Natural killer cell treated with Interleukin-12 subunit alpha and Interleukin-12 subunit beta and Interleukin-15 and Interleukin-18, amount 100 ng/mL, for 72 hours (primary cell): ENCODE measurements around the gene C19orf38. TPM values are rescaled to one million over a fixed set of nuclear protein-coding genes. Genes with fewer than 3 reads are reported as not detected.

ENCODE experiments used
- ATAC-seq, 2 donors: fragments of 150-1000 bp; cut with Tn5 transposase in 1 of 2; sonication (Bioruptor Pico), chemical (Tn5 transposase) in 1 of 2; 2 replicates each; pipeline ENCODE4 v1.10.0; 2021
- DNase-seq: peaks from one replicate; pipeline ENCODE4 v3.0.0; 2022; ENCODE audit warnings: low spot score
- H3K27ac Mint-ChIP-seq, 2 donors: 1 replicate in 1 of 2; 2 replicates in 1 of 2; pipeline ENCODE4 v1.8.0; 2022; ENCODE audit warnings: mixed read lengths in 2 of 2, mild to moderate bottlenecking in 1 of 2, moderate library complexity in 1 of 2
- H3K27me3 Mint-ChIP-seq, 2 donors: 1 replicate in 1 of 2; 2 replicates in 1 of 2; pipeline ENCODE4 v1.8.0; 2022; ENCODE audit warnings: mixed read lengths in 2 of 2
- H3K36me3 Mint-ChIP-seq: one replicate; pipeline ENCODE4 v1.8.0; 2022; ENCODE audit warnings: mixed read lengths
- H3K4me1 Mint-ChIP-seq, 2 donors: 1 replicate in 1 of 2; 2 replicates in 1 of 2; pipeline ENCODE4 v1.8.0; 2022; ENCODE audit warnings: low read depth in 2 of 2, mixed read lengths in 2 of 2, mild to moderate bottlenecking in 1 of 2
- H3K4me3 Mint-ChIP-seq: one replicate; pipeline ENCODE4 v1.8.0; 2022; ENCODE audit warnings: mixed read lengths
- H3K9me3 Mint-ChIP-seq: 2 replicates; pipeline ENCODE4 v1.8.0; 2022; ENCODE audit warnings: mixed read lengths
- total RNA-seq, 2 donors: library from RNA; stranded (reverse); gene quantifications; one replicate each; pipeline ENCODE4 v1.2.3, GENCODE V29; 2022

C19orf38 gene
- total RNA-seq, 2 donors from 2014 or later, result 2.7 to 12.0 TPM

DNA sequence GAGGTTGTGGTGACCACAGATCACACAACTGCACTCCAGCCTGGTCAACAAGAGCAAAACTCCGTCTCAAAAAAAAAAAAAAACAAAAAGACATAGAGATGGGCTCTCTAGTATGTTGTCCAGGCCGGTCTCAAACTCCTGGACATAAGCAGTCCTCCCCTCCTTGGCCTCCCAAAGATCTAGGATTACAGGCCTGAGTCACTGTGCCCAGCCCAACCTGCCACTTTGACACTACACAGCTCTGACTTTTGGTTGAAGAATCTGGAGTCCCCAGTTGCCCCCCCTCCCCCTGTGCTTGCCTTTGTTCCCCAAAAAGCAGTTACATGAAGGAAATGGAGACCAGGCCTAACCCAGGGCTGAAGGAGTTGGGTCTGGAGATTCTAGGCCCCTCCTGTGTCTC lies 36.1 kb downstream of the C19orf38 start:
- Mint-ChIP-seq H3K27me3 (no peaks in the 10 kb centered on the region), H3K9me3 (no peaks in the 10 kb centered on the region), H3K4me3 (no peak overlapping the region), H3K36me3 (no peaks in the 10 kb centered on the region), H3K4me1 (peaks cover 3 to 8% of the 10 kb centered on the region in 2 donors), H3K27ac (peak overlapping the region in 1 of 2 donors; percentile 58)
- DNase-seq, result no peak
- no peak for ATAC-seq

DNA sequence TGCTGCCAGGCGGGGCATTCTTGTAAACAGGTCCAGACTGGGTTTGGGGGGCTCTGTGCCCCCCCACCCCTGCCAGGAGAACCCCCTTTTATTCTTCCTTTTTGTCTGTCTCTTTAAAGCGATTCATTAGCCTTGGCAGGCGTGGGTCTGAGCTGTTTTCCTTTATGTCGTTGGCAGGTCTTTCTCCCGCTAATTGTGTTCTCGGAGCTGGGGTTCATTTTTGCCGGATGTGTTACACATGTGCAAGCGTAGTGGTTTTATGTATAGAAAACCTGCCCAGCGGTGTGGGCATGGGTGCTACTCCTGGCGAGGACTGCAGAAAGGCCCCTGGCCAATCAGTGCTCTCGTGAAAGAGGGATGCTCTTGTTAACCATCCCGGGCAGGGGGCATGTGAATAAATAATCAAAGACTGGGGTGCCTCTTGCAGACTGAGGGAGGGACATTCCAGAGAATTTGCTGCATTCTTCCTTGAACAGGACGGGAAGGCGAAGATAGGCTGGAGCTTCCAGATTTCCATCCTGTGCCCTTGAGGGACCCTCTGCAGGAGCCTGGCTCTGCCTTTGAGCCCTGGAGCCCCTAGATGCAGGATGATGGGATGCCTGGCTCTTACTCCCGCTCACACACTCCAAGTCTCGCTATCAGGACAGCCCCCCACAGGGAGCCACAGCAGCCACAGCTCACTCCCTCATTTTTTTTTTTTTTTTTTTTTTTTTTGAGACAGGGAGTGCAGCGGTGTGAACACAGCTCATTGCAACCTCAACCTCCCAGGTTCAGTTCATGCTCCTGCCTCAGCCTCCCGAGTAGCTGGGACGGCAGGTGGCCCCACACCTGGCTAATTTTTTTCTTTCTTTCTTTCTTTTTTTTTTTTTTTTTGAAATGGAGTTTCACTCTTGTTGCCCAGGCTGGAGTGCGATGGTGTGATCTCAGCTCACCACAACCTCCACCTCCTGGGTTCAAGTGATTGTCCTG lies 37.3 kb downstream of the C19orf38 start:
- no peak for DNase-seq
- Mint-ChIP-seq H3K27me3 (no peaks in the 10 kb centered on the region), H3K36me3 (no peaks in the 10 kb centered on the region), H3K27ac (peak overlapping the region in 1 of 2 donors; percentile 58), H3K4me1 (peaks cover 0 to 6% of the 10 kb centered on the region in 2 donors), H3K4me3 (no peak overlapping the region), H3K9me3 (no peaks in the 10 kb centered on the region)
- ATAC-seq, result no peak

- no peak overlapping the region for H3K4me3 Mint-ChIP-seq
- ATAC-seq, result peak in 1 of 2 donors; percentile 8
Measured at GRCh38 chr19:10887616-10888367, 39.6 kb downstream of the C19orf38 start.

GRCh38 chr19:10888421-10888866 lies 40.2 kb downstream of the C19orf38 start:
- no peak for ATAC-seq

More at GRCh38 chr19:10887616-10888367, 39.6 kb downstream of the C19orf38 start:
- Mint-ChIP-seq H3K27me3 (no peaks in the 10 kb centered on the region), H3K4me1 (peaks cover 0 to 3% of the 10 kb centered on the region in 2 donors), H3K36me3 (no peaks in the 10 kb centered on the region), H3K27ac (no peak overlapping the region), H3K9me3 (no peaks in the 10 kb centered on the region)
- DNase-seq, result no peak

DNA sequence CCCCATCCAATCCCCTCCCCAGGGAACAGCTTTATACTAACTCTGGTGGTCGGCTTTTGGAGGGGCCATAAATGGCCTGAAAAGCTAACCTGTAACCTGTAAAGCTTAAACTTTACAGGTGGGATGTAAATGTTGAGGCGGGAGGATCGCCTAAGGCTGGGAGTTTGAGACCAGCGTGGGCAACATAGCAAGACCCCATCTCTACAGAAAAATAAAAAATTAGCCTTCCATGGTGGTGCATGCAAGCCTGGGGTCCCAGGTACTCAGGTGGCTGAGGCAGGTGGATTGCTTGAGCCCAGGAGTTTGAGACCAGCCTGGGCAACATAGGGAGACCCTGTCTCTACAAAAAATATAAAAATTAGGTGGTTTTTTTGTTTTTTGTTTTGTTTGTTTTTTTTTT lies 41.7 kb downstream of the C19orf38 start:
- H3K9me3 Mint-ChIP-seq, result no peaks in the 10 kb centered on the region
- no peaks in the 10 kb centered on the region for H3K36me3 Mint-ChIP-seq
- H3K4me1 Mint-ChIP-seq, result peaks cover 0 to 6% of the 10 kb centered on the region in 2 donors
- H3K27me3 Mint-ChIP-seq, result no peaks in the 10 kb centered on the region
- DNase-seq, result no peak
- H3K27ac Mint-ChIP-seq, result no peak overlapping the region
- no peak for ATAC-seq
- H3K4me3 Mint-ChIP-seq, result no peak overlapping the region

More at GRCh38 chr19:10888421-10888866, 40.2 kb downstream of the C19orf38 start:
- Mint-ChIP-seq H3K27me3 (no peaks in the 10 kb centered on the region), H3K4me1 (peaks cover 0 to 3% of the 10 kb centered on the region in 2 donors), H3K27ac (no peak overlapping the region), H3K4me3 (no peak overlapping the region), H3K36me3 (no peaks in the 10 kb centered on the region), H3K9me3 (no peaks in the 10 kb centered on the region)
- no peak for DNase-seq

DNA sequence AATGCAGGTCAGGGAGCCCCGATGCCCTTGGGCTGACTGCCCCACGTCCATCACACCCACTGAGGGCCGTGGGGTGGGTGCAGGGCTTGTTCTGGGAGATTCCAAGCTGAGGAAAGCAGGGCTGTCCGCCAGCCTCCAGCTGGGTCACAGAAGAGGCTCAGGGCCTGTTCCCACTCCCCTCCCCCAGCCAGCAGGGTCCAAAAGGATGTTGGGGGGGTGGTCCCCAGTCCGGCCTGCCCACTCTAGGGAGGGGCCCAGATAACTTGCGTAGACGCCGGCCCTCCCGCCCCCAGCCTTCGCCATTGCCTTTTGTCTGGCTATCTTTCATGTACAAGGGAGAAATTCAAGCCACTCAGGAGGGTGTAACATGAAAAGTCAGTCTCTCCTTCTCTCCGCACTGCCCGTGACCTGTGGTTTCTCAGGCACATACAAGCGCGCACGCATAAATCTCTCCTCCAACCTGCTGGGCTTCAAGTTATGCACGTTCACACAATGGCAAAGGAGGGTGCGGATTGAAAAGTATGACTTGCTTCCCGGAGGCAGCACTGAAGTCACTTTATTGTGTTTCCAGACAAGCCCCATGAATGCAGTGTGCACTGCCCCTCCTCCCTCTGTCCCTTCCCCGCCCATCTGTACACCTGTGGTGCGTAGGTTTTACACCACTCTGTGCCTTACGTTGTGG lies 43.3 kb downstream of the C19orf38 start:
- Mint-ChIP-seq H3K36me3 (no peaks in the 10 kb centered on the region), H3K4me1 (peaks cover under 1 to 7% of the 10 kb centered on the region in 2 donors), H3K27ac (no peak overlapping the region), H3K27me3 (no peaks in the 10 kb centered on the region), H3K9me3 (no peaks in the 10 kb centered on the region), H3K4me3 (no peak overlapping the region)
- ATAC-seq (no peak), DNase-seq (no peak)

DNA sequence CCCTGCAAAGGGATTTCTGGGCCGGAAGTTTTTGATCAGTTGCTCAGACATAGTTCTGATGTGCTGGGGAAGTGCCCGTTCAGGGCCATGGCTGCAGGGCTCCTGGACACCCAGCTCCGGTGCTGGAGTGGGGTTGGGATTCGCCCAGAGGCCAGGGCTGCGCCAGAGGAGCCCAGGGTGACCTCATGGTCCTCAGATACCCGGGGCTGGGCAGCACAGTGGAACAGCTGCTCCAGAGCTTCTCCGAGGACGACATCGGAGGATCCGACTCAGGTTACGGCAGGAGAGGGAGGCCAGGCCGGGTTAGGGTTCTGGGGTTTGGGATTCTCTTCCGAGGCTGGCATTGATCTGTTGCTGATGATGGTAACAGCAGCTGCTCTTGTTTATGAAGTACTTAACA lies 44.0 kb downstream of the C19orf38 start:
- Mint-ChIP-seq H3K4me1 (peaks cover 6 to 10% of the 10 kb centered on the region in 2 donors), H3K36me3 (no peaks in the 10 kb centered on the region), H3K4me3 (no peak overlapping the region), H3K9me3 (no peaks in the 10 kb centered on the region), H3K27me3 (no peaks in the 10 kb centered on the region), H3K27ac (no peak overlapping the region)
- no peak for DNase-seq
- no peak for ATAC-seq

GRCh38 chr19:10894911-10895213 lies 46.6 kb downstream of the C19orf38 start:
- no peaks in the 10 kb centered on the region for H3K9me3 Mint-ChIP-seq
- H3K27ac Mint-ChIP-seq, result no peak overlapping the region
- no peaks in the 10 kb centered on the region for H3K27me3 Mint-ChIP-seq
- H3K36me3 Mint-ChIP-seq, result no peaks in the 10 kb centered on the region
- H3K4me3 Mint-ChIP-seq, result no peak overlapping the region
- DNase-seq (no peak), ATAC-seq (no peak)
- H3K4me1 Mint-ChIP-seq, result peaks cover 6 to 9% of the 10 kb centered on the region in 2 donors

GRCh38 chr19:10895363-10895762 lies 47.1 kb downstream of the C19orf38 start:
- no peak for DNase-seq
- H3K36me3 Mint-ChIP-seq, result no peaks in the 10 kb centered on the region
- no peak overlapping the region for H3K27ac Mint-ChIP-seq
- no peaks in the 10 kb centered on the region for H3K9me3 Mint-ChIP-seq
- no peaks in the 10 kb centered on the region for H3K27me3 Mint-ChIP-seq
- peaks cover 6 to 12% of the 10 kb centered on the region in 2 donors for H3K4me1 Mint-ChIP-seq
- no peak for ATAC-seq
- no peak overlapping the region for H3K4me3 Mint-ChIP-seq

DNA sequence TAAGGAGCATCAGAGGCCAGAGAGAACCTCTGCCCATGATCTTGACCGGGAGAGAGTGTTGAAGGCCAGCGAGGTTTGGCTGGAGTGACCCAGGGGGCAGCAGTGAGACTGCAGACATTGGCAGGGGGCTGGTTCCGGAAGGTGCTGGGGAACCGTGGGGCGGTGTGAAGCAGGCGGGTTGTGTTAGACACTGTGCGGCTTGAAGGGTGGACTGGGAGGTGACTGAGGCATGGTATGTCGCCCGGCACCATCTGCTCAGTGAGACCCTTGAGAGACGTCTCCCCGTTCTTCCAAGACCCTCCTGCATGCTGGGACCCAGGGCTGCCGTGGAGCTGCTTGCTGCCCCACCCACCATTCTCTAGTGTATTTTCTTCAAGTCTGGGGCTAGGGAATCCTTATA lies 47.7 kb downstream of the C19orf38 start:
- peaks cover 6 to 12% of the 10 kb centered on the region in 2 donors for H3K4me1 Mint-ChIP-seq
- ATAC-seq, result no peak
- no peaks in the 10 kb centered on the region for H3K9me3 Mint-ChIP-seq
- no peak for DNase-seq
- H3K27me3 Mint-ChIP-seq, result no peaks in the 10 kb centered on the region
- no peaks in the 10 kb centered on the region for H3K36me3 Mint-ChIP-seq
- no peak overlapping the region for H3K4me3 Mint-ChIP-seq
- no peak overlapping the region for H3K27ac Mint-ChIP-seq

GRCh38 chr19:10896851-10897526 lies 48.8 kb downstream of the C19orf38 start:
- Mint-ChIP-seq H3K27me3 (no peaks in the 10 kb centered on the region), H3K4me3 (no peak overlapping the region), H3K4me1 (peaks cover 6 to 12% of the 10 kb centered on the region in 2 donors), H3K9me3 (no peaks in the 10 kb centered on the region), H3K27ac (peak overlapping the region in 1 of 2 donors; percentile 26), H3K36me3 (no peaks in the 10 kb centered on the region)
- DNase-seq (no peak), ATAC-seq (peak; percentile 48 to 61)

DNA sequence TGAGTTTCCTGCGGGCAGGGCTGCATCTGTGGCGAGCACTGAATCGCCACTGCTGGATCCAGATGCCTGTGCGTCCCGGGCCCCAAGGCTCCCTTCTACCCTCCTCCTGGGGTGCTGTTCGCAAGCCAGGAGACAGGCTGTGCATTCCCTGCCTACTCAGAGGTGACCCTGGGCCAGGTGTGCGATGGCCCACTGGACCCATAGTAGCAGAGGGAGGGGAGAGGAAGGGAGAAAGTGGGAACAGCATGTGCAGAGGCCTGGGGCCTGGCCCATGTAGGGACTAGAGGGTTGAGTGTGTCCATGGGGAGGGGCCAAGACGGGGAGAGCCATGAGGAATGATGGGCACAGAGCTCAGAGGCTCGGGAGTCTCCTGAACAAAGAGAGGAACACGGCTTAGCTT lies 50.4 kb downstream of the C19orf38 start:
- DNase-seq (no peak), ATAC-seq (no peak)
- Mint-ChIP-seq H3K4me1 (peaks cover 6 to 12% of the 10 kb centered on the region in 2 donors), H3K27me3 (no peaks in the 10 kb centered on the region), H3K9me3 (no peaks in the 10 kb centered on the region), H3K27ac (no peak overlapping the region), H3K36me3 (no peaks in the 10 kb centered on the region), H3K4me3 (no peak overlapping the region)

DNA sequence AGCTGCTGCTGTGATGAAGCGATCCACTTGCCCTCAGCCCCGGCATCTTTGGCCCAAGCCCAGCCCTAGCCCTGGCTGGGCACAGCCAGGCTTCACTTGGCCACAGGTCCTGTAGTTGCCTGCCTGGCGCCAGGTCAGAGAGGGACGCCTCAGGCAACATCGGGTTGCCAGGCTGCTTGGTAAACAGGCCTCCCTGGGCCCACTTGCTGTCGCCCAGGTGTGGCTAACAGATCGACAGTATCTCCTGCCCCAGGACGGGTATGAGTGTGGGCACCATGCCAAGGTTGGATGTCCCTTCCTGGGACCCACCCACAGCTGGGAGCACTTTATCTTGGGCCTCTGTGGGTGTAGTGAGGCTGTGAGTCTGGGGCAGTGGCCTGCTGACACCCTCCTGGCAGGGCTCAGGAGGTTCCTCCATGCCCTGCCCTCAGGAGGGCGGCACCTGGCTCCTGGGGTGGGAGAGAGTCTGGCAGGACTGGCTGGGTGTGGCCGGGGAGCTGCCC lies 51.0 kb downstream of the C19orf38 start:
- Mint-ChIP-seq H3K27me3 (no peaks in the 10 kb centered on the region), H3K36me3 (no peaks in the 10 kb centered on the region), H3K4me3 (no peak overlapping the region), H3K4me1 (peaks cover 6 to 12% of the 10 kb centered on the region in 2 donors), H3K9me3 (no peaks in the 10 kb centered on the region), H3K27ac (no peak overlapping the region)
- DNase-seq, result no peak
- no peak for ATAC-seq
